ENCODE data around the gene LRP4.

The LRP4 gene

DNA sequence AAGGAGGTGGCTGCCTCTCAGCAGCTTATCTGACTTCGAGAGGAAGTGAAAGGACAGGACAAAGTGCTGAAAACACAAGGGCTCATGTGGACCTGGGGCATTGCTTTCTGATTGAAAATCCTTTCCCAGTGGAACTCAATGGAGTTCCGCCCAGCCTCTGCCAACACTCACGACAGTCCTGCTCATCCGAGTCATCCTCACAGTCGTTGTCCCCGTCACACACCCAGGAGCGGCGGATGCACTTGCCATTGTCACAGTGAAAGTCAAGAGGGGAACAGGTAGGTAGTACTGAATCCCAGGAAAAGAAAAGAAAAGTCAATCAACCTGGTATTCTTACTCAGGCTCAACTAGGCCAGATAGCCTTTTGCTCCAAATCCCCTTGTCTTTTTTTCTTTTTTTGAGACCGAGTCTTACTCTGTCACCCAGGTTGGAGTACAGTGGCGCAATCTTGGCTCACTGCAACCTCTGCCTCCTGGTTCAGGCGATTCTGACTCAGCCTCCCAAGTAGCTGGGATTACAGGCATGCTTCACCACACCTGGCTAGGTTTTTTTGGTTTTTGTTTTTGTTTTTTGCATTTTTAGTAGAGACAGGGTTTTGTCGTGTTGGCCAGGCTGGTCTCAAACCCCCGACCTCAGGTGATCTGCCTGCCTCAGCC lies 18.1 kb downstream of the LRP4 start:
- Histone ChIP-seq H3K36me3 (ENCODE audit: control insufficient read depth, insufficient read depth, low read length) (peaks cover 19% of the 10 kb centered on the region), H3K27me3 (ENCODE audit: control insufficient read depth, insufficient read depth, low read length) (no peaks in the 10 kb centered on the region), H3K4me3 (ENCODE audit: low read depth, low read length) (no peak overlapping the region), H3K9ac (ENCODE audit: low read depth, low read length) (no peak overlapping the region), H3K4me1 (ENCODE audit: control insufficient read depth, insufficient read depth, low read length) (peaks cover 4% of the 10 kb centered on the region), H3K9me3 (ENCODE audit: control insufficient read depth, insufficient read depth, low read length) (no peaks in the 10 kb centered on the region)

DNA sequence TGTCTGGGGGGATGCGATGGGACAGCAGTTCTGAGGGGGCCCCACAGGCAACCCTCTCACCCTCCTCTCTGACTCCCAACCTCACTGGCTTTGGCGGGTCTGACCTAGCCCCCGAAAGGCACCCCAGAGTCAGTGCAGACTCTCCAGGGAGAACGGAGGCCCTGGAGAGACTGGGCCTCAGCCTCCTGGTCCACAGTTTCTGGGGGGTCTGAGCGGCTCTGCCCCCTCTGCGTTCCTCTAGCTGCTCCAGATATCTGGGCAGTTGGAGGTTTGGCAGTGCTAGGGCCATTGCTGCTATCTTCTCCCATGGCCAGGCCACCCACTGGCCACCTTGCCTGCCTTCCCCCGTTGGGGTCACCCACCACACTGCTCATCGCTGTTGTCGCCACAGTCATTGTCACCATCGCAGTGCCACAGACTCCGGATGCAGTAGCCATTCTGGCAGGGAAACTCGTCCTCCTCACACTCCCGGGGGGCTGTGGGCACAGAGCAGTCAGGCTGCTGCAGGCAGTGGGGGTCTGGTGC lies 18.8 kb downstream of the LRP4 start:
- Histone ChIP-seq H3K4me1 (ENCODE audit: control insufficient read depth, insufficient read depth, low read length) (peaks cover 4% of the 10 kb centered on the region), H3K9me3 (ENCODE audit: control insufficient read depth, insufficient read depth, low read length) (no peaks in the 10 kb centered on the region), H3K36me3 (ENCODE audit: control insufficient read depth, insufficient read depth, low read length) (peaks cover 19% of the 10 kb centered on the region), H3K9ac (ENCODE audit: low read depth, low read length) (no peak overlapping the region), H3K27me3 (ENCODE audit: control insufficient read depth, insufficient read depth, low read length) (no peaks in the 10 kb centered on the region), H3K4me3 (ENCODE audit: low read depth, low read length) (no peak overlapping the region)

DNA sequence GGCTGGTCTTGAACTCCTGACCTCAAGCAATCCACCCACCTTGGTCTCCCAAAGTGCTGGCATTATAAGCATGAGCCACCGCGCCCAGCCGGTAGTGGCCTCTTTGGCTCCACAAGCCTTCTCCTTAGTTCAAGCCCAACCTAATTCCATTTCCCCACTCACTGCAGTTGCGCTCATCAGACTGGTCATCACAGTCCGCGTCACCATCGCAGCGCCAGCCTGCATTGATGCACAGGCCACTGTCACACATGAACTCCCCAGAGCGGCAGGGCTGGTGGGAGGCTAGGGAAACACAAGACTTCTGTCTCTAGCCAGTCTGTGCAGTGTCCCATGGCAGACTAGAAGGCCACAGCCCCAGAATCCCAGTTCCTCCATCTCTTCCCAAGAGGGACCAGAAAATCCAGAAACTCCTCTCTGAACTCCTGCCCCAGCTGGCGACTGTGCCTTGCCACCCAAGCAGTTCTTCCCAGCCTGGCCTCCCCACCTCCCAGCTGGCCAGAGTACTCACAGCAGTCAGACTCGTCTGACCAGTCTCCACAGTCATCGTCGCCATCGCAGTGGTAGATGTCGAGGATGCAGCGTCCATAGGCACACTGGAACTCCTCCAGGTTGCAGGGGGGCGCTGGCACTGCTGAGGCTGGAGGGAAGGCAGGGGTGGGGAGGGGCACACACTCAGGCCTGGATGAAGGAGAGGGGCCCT lies 19.8 kb downstream of the LRP4 start:
- H3K9ac ChIP-seq (ENCODE audit: low read depth, low read length) = no peak overlapping the region
- H3K27me3 ChIP-seq (ENCODE audit: control insufficient read depth, insufficient read depth, low read length) = no peaks in the 10 kb centered on the region
- H3K9me3 ChIP-seq (ENCODE audit: control insufficient read depth, insufficient read depth, low read length) = no peaks in the 10 kb centered on the region
- H3K4me1 ChIP-seq (ENCODE audit: control insufficient read depth, insufficient read depth, low read length) = no peaks in the 10 kb centered on the region
- H3K4me3 ChIP-seq (ENCODE audit: low read depth, low read length) = no peak overlapping the region
- peaks cover 19% of the 10 kb centered on the region for H3K36me3 ChIP-seq (ENCODE audit: control insufficient read depth, insufficient read depth, low read length)

DNA sequence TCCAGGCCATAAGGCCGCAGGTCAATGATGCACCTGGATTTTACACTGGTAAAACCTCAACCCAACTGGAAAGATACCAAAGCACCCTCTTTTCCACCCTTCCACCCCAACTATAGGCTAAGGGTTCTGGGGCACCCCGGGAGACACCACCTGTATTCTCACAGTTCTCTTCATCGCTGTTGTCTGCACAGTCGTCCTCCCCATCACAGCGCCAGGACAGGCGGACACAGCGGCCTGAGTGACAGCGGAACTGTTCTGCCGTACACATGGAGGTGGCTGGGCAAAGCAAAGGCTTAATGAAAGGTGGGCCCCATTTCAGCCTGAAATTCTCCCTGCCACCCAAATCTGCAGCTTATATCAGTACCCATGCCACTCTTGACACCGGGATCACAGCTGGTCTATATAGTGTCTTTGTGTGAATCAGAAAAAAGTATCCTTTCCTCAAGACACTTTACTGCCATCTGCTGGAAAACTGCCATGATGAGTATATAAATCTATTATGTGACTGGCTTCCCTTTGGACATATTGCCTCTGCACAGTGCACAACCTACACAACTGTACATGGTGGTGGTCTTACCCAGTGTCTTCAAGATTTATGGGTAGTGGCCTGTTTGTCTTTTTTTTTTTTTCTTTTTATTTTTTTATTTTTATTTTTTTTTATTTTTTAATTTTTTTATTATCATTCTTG lies 21.5 kb downstream of the LRP4 start:
- Histone ChIP-seq H3K4me3 (ENCODE audit: low read depth, low read length) (no peak overlapping the region), H3K27me3 (ENCODE audit: control insufficient read depth, insufficient read depth, low read length) (no peaks in the 10 kb centered on the region), H3K4me1 (ENCODE audit: control insufficient read depth, insufficient read depth, low read length) (no peaks in the 10 kb centered on the region), H3K36me3 (ENCODE audit: control insufficient read depth, insufficient read depth, low read length) (peaks cover 19% of the 10 kb centered on the region), H3K9ac (ENCODE audit: low read depth, low read length) (no peak overlapping the region), H3K9me3 (ENCODE audit: control insufficient read depth, insufficient read depth, low read length) (no peaks in the 10 kb centered on the region)

DNA sequence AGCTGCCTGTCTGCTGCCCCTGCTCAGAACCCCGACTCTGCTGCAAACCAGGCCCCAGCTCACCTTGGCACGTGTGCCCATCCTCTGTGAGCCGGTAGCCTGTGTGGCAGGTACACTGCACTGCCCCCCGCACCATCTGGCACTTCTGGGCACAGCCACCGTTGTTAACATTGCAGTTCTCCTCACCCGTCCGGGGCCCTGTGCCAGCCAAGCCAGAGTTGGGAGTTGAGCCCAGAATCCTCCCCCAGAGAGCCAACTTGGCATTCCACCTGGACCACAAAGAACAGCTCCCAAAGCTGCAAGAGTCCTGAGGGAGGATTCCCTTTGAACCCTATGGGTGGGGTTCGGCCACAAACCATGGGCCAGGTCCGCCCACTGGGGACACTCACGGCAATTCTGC lies 22.5 kb downstream of the LRP4 start:
- Histone ChIP-seq H3K36me3 (ENCODE audit: control insufficient read depth, insufficient read depth, low read length) (peaks cover 19% of the 10 kb centered on the region), H3K9ac (ENCODE audit: low read depth, low read length) (no peak overlapping the region), H3K27me3 (ENCODE audit: control insufficient read depth, insufficient read depth, low read length) (no peaks in the 10 kb centered on the region), H3K4me1 (ENCODE audit: control insufficient read depth, insufficient read depth, low read length) (no peaks in the 10 kb centered on the region), H3K9me3 (ENCODE audit: control insufficient read depth, insufficient read depth, low read length) (no peaks in the 10 kb centered on the region), H3K4me3 (ENCODE audit: low read depth, low read length) (no peak overlapping the region)

DNA sequence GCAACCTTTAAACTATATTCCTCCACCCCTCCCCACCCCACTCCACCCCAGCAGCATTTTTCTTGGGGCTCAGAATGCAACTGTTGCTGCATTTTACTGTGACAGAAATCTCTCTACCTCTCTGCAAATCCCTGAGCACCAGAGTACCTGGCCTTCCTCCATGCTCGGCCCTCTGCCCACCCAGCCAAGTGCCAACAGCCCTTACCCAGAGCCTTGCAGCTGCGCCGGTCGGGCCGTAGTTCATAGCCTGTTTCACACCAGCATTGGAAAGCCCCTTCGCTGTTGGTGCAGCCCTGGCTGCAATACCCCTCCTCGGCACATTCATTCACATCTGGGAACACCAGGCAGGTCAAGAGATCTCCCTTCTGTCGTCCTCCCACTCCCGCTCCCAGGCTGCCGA lies 23.4 kb downstream of the LRP4 start:
- Histone ChIP-seq H3K4me1 (ENCODE audit: control insufficient read depth, insufficient read depth, low read length) (no peaks in the 10 kb centered on the region), H3K36me3 (ENCODE audit: control insufficient read depth, insufficient read depth, low read length) (peaks cover 19% of the 10 kb centered on the region), H3K9ac (ENCODE audit: low read depth, low read length) (no peak overlapping the region), H3K27me3 (ENCODE audit: control insufficient read depth, insufficient read depth, low read length) (no peaks in the 10 kb centered on the region), H3K9me3 (ENCODE audit: control insufficient read depth, insufficient read depth, low read length) (no peaks in the 10 kb centered on the region), H3K4me3 (ENCODE audit: low read depth, low read length) (no peak overlapping the region)

DNA sequence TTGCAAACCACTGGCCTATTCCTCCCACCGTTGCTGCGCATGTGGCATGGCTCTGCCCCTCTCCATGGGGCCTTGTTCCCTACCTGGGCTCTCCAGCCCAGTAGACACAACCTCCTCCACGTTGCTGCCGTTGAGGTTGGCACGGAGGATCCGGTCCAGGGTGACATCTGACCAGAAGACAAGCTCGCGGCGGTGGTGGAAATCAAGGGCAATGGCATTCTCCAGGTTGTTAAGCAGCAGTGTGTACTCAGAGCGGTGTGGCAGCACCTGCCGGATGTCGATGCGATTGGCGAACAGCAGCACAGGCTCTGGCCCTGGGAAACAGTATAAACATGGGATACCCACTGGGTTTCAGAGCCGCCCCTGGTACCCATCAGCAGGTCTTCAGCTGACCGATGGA lies 23.8 kb downstream of the LRP4 start:
- peaks cover 18% of the 10 kb centered on the region for H3K36me3 ChIP-seq (ENCODE audit: control insufficient read depth, insufficient read depth, low read length)
- no peak overlapping the region for H3K4me3 ChIP-seq (ENCODE audit: low read depth, low read length)
- H3K9ac ChIP-seq (ENCODE audit: low read depth, low read length) = no peak overlapping the region
- H3K4me1 ChIP-seq (ENCODE audit: control insufficient read depth, insufficient read depth, low read length) = no peaks in the 10 kb centered on the region
- H3K27me3 ChIP-seq (ENCODE audit: control insufficient read depth, insufficient read depth, low read length) = no peaks in the 10 kb centered on the region
- H3K9me3 ChIP-seq (ENCODE audit: control insufficient read depth, insufficient read depth, low read length) = no peaks in the 10 kb centered on the region

DNA sequence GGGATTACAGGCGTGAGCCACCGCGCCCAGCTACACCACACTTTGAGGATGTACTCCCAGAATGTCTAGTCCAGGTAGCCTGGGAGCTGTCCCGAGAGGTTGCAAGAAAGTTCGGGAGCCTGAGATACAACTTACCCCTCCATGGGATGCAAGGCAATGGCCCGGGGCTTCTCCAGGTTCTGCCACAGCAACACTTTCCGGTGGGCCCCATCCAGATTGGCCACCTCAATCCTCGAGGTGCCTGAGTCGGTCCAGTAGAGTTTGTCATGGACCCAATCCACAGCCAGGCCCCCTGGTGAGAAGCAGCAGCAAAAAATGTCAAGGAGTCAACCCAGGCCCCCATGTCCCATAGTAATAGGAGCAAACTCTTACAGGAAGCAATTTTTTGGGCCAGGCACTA lies 25.5 kb downstream of the LRP4 start:
- no peaks in the 10 kb centered on the region for H3K9me3 ChIP-seq (ENCODE audit: control insufficient read depth, insufficient read depth, low read length)
- H3K9ac ChIP-seq (ENCODE audit: low read depth, low read length) = no peak overlapping the region
- H3K4me1 ChIP-seq (ENCODE audit: control insufficient read depth, insufficient read depth, low read length) = no peaks in the 10 kb centered on the region
- H3K36me3 ChIP-seq (ENCODE audit: control insufficient read depth, insufficient read depth, low read length) = peaks cover 12% of the 10 kb centered on the region
- no peaks in the 10 kb centered on the region for H3K27me3 ChIP-seq (ENCODE audit: control insufficient read depth, insufficient read depth, low read length)
- H3K4me3 ChIP-seq (ENCODE audit: low read depth, low read length) = no peak overlapping the region

DNA sequence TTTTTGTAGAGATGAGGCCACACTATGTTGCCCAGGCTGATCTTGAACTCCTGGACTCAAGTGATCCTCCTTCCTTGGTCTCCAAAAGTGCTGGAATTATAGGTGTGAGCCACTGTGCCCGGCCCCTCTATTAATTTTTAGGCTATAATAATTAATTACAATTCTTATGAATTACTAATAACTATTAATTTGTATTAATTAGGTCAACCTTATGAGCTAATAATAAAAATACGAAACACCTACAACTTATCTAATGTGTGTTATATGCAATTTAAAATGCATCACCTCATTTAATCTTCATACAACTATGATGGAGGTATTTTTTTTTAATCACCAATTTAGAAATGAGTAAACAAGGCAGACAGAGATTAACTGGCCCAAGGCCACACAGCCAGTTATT lies 26.2 kb downstream of the LRP4 start:
- Histone ChIP-seq H3K4me1 (ENCODE audit: control insufficient read depth, insufficient read depth, low read length) (no peaks in the 10 kb centered on the region), H3K36me3 (ENCODE audit: control insufficient read depth, insufficient read depth, low read length) (peaks cover 12% of the 10 kb centered on the region), H3K27me3 (ENCODE audit: control insufficient read depth, insufficient read depth, low read length) (no peaks in the 10 kb centered on the region), H3K9me3 (ENCODE audit: control insufficient read depth, insufficient read depth, low read length) (no peaks in the 10 kb centered on the region), H3K4me3 (ENCODE audit: low read depth, low read length) (no peak overlapping the region), H3K9ac (ENCODE audit: low read depth, low read length) (no peak overlapping the region)

DNA sequence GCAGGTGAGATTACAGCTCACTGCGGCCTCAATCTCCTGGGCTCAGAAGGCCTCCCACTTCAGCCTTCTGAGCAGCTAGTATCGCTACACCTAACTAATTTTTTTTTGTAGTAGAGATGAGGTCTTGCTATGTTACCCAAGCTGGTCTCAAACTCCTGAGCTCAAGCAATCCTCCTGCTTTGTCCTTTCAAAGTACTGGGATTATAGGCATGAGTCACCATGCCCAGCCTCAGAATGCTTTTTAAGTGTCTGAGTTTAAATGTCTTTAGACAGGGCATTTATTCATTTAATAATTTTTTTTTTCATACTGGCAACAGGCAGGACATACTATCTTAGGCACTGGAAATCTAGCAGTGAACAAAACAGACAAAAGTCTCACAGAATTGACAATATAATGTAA lies 27.7 kb downstream of the LRP4 start:
- Histone ChIP-seq H3K36me3 (ENCODE audit: control insufficient read depth, insufficient read depth, low read length) (peaks cover 13% of the 10 kb centered on the region), H3K4me1 (ENCODE audit: control insufficient read depth, insufficient read depth, low read length) (no peaks in the 10 kb centered on the region), H3K4me3 (ENCODE audit: low read depth, low read length) (no peak overlapping the region), H3K27me3 (ENCODE audit: control insufficient read depth, insufficient read depth, low read length) (no peaks in the 10 kb centered on the region), H3K9ac (ENCODE audit: low read depth, low read length) (no peak overlapping the region), H3K9me3 (ENCODE audit: control insufficient read depth, insufficient read depth, low read length) (no peaks in the 10 kb centered on the region)

DNA sequence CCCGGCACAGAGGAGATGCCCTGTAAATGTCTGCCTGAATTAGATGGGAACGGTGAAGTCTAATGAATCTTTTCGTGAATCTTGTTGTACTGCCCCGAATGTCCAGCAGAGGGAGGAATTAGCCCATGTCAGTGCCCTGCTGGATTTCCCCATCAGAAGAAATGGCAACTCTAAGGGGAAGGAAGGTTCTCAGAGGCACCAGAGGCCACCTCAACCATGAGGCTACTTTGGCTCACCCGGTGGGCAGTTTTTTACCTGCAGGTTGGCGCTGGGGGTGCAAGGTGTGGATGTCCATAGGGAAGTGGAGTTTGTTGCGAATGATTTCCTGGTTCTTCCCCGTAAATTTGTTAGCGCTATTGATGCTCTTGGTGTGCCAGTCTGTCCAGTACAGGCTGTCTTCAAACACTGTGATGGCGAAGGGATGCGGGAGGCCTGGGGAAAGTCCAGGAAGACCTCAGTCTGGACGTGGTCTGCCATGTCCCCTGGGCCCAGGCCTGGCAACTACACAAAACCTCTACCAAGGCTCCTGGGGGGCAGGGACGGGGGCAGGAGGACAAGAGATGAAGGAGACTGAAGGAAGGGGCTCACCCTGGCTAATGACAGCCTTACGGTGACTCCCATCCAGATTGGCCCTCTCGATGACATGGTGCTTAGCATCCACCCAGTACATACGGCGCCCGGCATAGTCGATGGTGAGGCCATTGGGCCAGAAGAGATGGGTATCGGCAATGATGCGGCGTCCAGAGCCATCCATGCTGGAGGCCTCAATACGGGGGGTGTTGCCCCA lies 28.5 kb downstream of the LRP4 start:
- H3K9me3 ChIP-seq (ENCODE audit: control insufficient read depth, insufficient read depth, low read length) = no peaks in the 10 kb centered on the region
- H3K4me3 ChIP-seq (ENCODE audit: low read depth, low read length) = no peak overlapping the region
- H3K27me3 ChIP-seq (ENCODE audit: control insufficient read depth, insufficient read depth, low read length) = no peaks in the 10 kb centered on the region
- H3K36me3 ChIP-seq (ENCODE audit: control insufficient read depth, insufficient read depth, low read length) = peaks cover 11% of the 10 kb centered on the region
- no peak overlapping the region for H3K9ac ChIP-seq (ENCODE audit: low read depth, low read length)
- H3K4me1 ChIP-seq (ENCODE audit: control insufficient read depth, insufficient read depth, low read length) = no peaks in the 10 kb centered on the region
